HG03520 (cell line): ENCODE results near the gene RASAL3.
"Not testable (repeated sequence)": the region's sequence is repeated elsewhere in the genome, so short reads cannot be mapped to it uniquely, and the experiment has no call there.

Experiments
- ATAC-seq: cut with Tn5 transposase; IDR thresholded peaks from one replicate; pipeline ENCODE4 v1.9.1; 2021; ENCODE audit warnings: mild to moderate bottlenecking, moderate library complexity; ENCODE audit not compliant: unreplicated experiment

Gene RASAL3

GRCh38 chr19:15475169-15475568 lies 10.8 kb upstream of the RASAL3 start:
- ATAC-seq: no peak

- ATAC-seq: not testable (repeated sequence)
These were observed 9.5 kb upstream of the RASAL3 start for GRCh38 chr19:15473821-15474220.

DNA sequence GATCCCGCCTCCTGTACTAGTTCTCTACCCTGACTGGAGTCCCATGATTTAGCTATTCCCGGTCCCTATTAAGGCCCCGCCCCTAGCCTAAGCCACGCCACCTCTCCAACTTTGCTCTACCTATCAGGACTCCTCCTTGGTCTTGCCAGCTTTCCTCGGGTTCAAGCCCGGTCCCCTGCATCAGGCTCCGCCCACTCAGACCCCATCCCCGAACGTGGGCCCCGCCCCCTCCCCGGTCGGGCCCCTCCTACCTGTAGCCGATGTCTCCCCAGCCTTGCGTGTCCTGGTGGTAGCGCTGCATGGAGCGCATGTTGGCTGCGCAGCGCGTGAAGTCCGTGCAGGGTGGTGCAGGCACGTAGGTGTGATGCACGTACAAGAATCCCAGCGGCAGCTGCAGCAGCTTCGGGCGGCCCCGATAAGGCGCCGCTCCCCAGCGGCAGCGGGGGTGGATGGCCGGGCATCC lies 7.3 kb upstream of the RASAL3 start:
- no peak for ATAC-seq

GRCh38 chr19:15469513-15470297 lies 5.4 kb upstream of the RASAL3 start:
- ATAC-seq: no peak

DNA sequence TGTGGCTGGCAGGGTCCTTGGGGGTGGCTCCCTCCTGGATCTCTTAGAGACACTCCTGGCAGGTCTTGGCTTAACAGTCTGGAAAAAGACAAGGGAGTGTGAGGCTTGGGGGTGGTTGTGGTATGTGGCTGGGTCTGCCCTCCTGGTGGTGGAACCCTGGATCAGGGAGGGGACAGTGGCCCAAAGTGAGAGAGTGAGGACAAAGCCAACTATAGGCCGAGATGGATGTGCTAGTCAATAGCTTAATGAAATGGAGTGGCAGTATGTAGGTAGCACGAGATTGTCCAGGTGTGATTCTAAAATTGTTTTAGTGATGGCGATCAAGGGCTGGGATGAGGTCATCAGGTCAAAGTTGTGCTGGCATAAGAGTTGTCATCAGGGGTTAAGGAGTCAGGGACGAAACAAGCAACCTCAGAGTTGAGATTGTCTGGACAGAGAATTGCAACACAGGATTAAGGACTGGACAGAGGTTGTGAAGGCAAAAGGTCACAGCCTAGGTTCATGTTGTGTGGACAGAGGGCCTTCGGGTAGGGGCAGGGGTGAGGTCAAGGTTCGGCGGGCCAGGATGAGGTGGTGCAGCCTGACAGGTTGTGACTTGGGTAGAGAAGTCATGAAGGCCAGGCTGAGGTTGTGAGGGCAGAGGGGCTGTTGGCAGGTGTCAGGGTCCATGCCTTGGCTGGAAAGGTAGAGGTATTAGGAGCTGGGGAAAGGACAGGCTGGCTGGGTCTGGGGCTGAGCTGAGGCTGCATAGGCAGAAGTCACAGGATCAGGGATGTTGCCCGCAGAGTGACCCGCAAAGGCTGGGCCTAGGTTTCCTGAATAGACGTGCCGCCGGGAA lies 4.5 kb upstream of the RASAL3 start:
- no peak for ATAC-seq

DNA sequence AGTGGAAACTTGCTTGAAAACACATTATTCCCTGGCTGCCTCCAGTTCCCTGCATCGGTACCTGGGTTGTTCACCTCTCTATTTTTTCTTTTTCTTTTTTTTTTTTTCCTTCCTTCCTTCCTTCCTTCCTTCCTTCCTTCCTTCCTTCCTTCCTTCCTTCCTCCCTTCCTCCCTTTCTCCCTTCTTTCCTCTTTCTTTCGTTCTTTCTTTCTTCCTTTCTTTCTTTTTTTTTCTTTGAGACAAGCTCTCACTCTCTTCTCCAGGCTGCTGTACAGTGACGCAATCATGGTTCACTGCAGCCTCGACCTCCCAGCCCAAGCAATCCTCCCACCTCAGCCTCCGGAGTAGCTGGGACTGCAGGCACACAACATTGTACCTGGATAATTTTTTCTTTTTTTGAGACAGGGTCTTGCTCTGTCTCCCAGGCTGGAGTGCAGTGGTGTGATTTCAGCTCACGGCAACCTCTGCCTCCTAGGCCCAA lies 3.4 kb upstream of the RASAL3 start:
- no peak for ATAC-seq

- no peak for ATAC-seq
These were observed 2.7 kb upstream of the RASAL3 start for GRCh38 chr19:15466851-15467733.

- no peak for ATAC-seq
These were observed 428 bp downstream of the RASAL3 start for GRCh38 chr19:15463861-15464371.

DNA sequence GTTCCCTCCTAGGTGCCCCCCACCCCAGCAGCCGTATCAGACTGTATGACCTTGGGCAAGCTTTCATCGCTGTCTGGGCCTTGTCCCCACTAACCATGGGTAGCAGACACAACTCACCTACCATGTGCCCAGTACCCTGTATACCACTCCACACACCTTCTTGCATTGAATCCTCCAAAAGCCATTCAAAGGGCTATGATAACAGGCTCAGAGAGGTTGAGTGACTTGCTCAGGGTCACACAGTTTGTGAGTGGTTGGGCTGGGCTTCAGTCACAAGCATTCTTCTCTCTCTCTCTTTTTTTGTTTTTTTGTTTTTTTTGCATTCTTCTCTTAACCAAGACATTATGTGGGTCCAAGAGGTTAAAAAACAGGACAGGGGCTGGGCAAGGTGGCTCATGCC lies 2.6 kb downstream of the RASAL3 start:
- no peak for ATAC-seq

DNA sequence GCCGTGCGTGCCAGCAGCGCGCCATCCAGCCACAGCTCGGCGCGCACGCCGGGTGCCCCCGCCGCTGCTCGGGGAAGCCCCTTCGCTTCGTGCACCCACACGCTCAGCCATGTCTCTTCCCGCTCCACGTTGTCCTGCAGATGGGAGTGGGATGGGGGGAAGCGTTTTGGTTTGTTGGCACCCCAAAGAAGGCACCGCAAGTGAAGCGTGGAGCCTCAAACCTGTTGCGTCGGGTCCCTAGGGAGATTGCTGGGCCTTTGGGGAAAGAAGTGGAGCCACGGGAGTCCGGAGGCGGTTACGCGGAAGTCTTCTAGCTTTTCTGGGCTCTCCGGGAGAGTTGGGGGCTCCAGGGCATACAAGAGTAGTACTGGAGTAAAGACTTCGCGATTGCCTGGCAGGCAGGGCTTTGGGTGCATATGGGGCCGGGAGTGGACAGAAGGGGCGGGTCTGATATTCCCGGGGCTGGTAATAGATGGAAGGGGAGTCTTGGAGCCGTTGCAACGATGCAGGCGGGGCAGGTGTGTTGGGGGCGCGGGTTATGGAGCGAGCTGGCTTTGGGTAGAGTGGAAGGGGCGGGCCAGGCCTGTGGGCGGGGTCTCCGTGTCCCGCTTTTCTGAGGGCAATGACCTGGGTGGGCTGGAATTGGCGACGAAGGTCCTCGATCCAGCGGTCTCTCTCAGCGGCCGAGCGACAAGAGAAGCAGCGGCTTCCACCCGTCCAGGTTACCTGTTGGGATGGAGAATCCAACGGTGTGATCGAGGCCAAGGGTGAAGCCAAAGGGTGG lies 6.5 kb downstream of the RASAL3 start:
- ATAC-seq: no peak

GRCh38 chr19:15456871-15457700 lies 7.3 kb downstream of the RASAL3 start:
- ATAC-seq: no peak

DNA sequence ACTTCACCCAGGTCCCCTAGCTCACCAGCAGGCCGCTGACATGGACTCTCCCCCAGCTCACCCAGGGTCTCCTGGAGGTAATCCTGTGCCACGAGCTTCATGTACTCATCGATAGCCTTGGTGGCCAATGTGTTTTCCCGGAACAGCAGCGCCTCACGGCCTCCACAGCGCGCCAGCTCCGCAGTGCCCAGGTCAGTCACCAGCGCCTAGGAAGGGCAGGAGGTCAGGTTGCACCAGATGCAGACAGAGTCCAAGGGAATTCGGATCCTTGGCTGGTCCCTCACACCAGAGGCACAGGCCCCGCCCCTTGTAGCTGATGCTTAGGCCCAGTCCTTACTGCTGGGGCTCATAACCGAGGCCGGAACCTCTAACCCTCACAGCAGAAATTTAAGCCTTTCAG lies 7.9 kb downstream of the RASAL3 start:
- no peak for ATAC-seq

DNA sequence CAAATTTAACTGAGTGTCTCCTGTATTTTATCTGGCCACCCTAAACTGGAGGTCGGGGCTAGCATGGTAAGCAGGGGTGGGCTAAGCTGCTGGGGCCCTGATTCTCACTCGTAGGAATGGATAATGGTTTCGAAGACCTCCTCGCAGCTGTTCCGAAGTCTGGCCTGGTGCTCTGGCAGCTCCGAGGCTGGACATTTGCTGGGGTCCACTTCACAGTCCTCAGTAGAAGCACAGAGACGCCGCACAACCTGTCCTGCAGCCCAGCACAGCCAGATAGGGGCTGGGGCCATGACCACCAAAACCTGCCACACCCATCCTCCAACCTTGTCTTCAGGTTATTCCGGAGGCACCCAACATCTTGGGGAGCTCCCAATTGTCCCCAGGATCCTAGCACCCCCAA lies 8.3 kb downstream of the RASAL3 start:
- ATAC-seq: no peak

DNA sequence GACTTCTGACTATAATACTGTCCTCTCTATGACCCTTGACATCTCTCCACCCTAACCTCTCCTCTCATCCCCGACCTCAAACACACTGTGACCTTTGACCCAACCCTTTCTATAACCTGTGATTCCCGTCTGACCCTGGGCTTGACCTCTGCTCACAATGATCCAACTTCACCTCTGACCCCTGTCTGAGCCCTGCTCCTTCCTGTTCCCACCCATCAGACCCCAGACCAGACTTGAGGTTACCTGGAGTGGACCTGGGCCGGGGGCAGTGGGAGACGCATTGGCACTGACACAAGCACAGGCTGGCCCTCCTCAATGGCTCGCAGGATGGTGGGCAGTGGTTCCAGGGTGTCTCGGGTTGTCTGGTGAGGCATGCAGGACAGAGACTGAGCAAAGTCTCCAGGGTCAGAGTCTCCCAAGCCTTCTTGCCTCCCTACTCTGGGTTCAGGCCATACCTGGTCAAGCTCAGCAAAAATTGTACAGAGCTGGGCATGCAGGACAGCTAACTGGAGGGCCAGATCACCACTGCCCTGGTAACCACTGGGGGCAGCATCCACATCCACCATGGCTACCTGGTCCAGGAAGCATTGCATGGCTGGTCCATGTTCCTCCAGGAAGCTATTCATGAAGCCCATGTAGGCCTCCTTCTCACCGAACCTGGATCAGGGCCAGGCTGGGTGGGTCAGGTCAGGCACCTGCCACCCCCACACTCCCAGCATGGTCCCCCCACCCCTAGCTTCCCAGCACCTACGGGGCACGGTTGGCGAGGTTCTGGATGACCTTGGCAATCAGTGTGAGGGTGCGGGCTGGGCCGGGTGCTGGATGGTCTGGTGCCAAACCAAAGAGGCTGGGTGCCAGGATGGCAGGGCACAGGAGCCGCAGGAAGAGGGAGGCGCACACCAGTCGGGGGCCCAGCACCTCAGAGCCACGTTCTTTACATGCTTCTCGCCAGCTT lies 10.2 kb downstream of the RASAL3 start:
- ATAC-seq: no peak

DNA sequence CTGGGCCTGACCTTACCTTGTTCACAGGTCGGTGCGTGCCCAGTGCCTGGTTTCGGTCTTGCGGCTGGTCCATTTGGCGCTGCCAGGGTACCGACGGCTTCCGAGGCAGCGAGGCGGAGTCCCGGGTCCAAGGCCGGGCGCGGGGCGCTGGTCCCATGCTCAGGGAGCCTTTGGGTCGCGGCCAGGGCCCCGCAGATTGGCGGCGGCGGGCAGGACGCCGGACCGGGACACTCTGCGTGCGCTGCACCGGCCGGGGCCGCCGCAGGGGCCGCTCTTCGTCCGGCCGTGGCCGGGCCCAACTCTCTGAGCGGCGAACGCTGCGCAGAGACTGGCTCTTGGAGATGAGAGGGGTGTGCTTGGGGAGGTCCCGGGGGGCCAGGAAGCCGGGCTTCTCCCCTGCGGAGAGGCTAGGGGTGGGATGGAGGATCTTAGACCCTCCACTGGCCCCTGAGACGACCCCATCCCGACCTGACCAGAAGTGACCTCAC lies 11.2 kb downstream of the RASAL3 start:
- ATAC-seq: no peak

- no peak for ATAC-seq
These were observed 12.0 kb downstream of the RASAL3 start for GRCh38 chr19:15452111-15453047.

DNA sequence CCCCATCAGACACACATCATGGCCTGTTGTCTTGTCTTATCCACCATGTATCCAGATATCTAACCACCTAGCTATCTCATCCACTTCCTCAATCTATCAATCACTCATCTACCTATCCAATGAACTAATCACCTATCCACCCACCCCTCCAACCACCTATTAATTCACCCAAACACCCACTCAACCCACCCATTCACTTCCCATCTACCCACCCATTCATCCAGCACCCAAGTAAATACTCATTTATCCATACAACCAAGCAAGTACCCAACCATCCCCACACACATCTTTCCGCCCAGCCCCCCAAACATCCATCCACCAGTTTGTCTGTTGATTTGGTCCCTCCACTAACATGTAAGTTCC lies 13.8 kb downstream of the RASAL3 start:
- ATAC-seq: no peak
